Ishikawa (cell line): Measurements from ENCODE around the gene EBNA1BP2.

ENCODE experiments used
- CEBPB ChIP-seq: IDR thresholded peaks from 2 replicates; pipeline ENCODE4 v1.6.1; 2012
- CREB1 ChIP-seq: IDR thresholded peaks from 2 replicates; pipeline ENCODE4 v1.6.1; 2012; ENCODE audit warnings: low read depth
- EGR1 ChIP-seq: IDR thresholded peaks from 2 replicates; pipeline ENCODE4 v1.6.1; 2012
- EP300 ChIP-seq: IDR thresholded peaks from 2 replicates; pipeline ENCODE4 v1.6.1; 2012; ENCODE audit warnings: borderline replicate concordance
- FOXM1 ChIP-seq: IDR thresholded peaks from 2 replicates; pipeline ENCODE4 v1.6.1; 2012; ENCODE audit warnings: low read depth, borderline replicate concordance
- NFIC ChIP-seq: IDR thresholded peaks from 2 replicates; pipeline ENCODE4 v1.6.1; 2012
- RAD21 ChIP-seq: IDR thresholded peaks from 2 replicates; pipeline ENCODE4 v1.6.1; 2012; ENCODE audit warnings: low read depth
- TAF1 ChIP-seq: IDR thresholded peaks from 2 replicates; pipeline ENCODE4 v1.6.1; 2012; ENCODE audit warnings: low read depth, mild to moderate bottlenecking
- TCF12 ChIP-seq: IDR thresholded peaks from 2 replicates; pipeline ENCODE4 v1.6.1; 2012; ENCODE audit warnings: low read depth
- TEAD4 ChIP-seq: IDR thresholded peaks from 2 replicates; pipeline ENCODE4 v1.6.1; 2012
- YY1 ChIP-seq: IDR thresholded peaks from 2 replicates; pipeline ENCODE4 v1.6.1; 2012; ENCODE audit warnings: low read depth
- ZBTB7A ChIP-seq: IDR thresholded peaks from 2 replicates; pipeline ENCODE4 v1.6.1; 2012; ENCODE audit warnings: low read depth
- TF ChIP-seq, protein P1 (sequence below): IDR thresholded peaks from 2 replicates; pipeline ENCODE4 v1.6.1; 2012
- TF ChIP-seq, protein P2 (sequence below): IDR thresholded peaks from 2 replicates; pipeline ENCODE4 v1.6.1; 2012
- TF ChIP-seq, protein P3 (sequence below): IDR thresholded peaks from 2 replicates; pipeline ENCODE4 v1.6.1; 2012; ENCODE audit warnings: low read depth, mild to moderate bottlenecking

EBNA1BP2 gene

DNA sequence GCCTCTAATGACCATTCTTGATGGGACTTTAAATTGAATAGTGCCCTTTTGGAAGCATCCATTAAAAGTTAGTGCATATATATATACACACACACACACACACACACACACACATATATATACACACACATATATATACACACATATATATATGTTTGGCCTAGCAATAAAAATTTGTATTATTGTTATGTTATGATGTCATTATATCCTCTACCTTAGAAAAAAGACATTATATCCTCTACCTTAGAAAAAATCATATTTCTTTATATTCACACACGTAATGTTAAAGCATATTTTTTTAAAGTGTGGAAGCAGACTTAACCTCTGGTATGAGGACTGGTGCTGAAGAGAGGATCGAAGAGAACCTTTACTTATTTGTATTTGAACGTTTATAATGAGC, 43.3 kb downstream of the EBNA1BP2 start:
- TF ChIP-seq, protein P1, sequence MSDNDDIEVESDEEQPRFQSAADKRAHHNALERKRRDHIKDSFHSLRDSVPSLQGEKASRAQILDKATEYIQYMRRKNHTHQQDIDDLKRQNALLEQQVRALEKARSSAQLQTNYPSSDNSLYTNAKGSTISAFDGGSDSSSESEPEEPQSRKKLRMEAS, result no peak
- TF ChIP-seq, protein P2, sequence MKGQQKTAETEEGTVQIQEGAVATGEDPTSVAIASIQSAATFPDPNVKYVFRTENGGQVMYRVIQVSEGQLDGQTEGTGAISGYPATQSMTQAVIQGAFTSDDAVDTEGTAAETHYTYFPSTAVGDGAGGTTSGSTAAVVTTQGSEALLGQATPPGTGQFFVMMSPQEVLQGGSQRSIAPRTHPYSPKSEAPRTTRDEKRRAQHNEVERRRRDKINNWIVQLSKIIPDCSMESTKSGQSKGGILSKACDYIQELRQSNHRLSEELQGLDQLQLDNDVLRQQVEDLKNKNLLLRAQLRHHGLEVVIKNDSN, result no peak
- TF ChIP-seq NFIC (no peak), ZBTB7A (no peak), YY1 (no peak), RAD21 (no peak), EGR1 (no peak), FOXM1 (no peak), CREB1 (no peak), EP300 (no peak), TCF12 (no peak), CEBPB (no peak), TAF1 (no peak)
- TF ChIP-seq, protein P3, sequence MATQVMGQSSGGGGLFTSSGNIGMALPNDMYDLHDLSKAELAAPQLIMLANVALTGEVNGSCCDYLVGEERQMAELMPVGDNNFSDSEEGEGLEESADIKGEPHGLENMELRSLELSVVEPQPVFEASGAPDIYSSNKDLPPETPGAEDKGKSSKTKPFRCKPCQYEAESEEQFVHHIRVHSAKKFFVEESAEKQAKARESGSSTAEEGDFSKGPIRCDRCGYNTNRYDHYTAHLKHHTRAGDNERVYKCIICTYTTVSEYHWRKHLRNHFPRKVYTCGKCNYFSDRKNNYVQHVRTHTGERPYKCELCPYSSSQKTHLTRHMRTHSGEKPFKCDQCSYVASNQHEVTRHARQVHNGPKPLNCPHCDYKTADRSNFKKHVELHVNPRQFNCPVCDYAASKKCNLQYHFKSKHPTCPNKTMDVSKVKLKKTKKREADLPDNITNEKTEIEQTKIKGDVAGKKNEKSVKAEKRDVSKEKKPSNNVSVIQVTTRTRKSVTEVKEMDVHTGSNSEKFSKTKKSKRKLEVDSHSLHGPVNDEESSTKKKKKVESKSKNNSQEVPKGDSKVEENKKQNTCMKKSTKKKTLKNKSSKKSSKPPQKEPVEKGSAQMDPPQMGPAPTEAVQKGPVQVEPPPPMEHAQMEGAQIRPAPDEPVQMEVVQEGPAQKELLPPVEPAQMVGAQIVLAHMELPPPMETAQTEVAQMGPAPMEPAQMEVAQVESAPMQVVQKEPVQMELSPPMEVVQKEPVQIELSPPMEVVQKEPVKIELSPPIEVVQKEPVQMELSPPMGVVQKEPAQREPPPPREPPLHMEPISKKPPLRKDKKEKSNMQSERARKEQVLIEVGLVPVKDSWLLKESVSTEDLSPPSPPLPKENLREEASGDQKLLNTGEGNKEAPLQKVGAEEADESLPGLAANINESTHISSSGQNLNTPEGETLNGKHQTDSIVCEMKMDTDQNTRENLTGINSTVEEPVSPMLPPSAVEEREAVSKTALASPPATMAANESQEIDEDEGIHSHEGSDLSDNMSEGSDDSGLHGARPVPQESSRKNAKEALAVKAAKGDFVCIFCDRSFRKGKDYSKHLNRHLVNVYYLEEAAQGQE, result no peak

DNA sequence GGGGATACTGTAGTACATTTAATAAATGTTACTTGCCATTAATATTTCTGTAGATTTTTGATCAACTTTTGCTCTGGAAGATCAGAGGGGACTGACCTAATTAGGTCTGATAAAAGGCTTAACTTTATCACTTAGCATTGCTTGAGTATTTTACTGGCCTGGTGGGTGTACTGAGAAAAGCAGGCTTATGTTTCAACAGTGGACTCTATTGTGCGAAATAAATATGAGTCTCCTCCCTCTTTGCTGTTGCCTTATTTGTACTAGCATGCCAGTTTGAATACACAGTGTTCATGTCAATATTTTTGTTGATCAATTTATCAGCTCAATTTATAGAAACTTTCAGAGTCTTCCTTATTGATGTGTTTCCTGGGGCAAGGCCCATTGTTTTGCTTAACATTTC, 49.1 kb downstream of the EBNA1BP2 start:
- TF ChIP-seq YY1 (no peak), TCF12 (no peak), ZBTB7A (no peak), TEAD4 (no peak), NFIC (no peak), RAD21 (no peak), TAF1 (no peak), EP300 (no peak), EGR1 (no peak)
- TF ChIP-seq, protein P1, result no peak
- TF ChIP-seq, protein P3, result no peak
- TF ChIP-seq, protein P2, result no peak

DNA sequence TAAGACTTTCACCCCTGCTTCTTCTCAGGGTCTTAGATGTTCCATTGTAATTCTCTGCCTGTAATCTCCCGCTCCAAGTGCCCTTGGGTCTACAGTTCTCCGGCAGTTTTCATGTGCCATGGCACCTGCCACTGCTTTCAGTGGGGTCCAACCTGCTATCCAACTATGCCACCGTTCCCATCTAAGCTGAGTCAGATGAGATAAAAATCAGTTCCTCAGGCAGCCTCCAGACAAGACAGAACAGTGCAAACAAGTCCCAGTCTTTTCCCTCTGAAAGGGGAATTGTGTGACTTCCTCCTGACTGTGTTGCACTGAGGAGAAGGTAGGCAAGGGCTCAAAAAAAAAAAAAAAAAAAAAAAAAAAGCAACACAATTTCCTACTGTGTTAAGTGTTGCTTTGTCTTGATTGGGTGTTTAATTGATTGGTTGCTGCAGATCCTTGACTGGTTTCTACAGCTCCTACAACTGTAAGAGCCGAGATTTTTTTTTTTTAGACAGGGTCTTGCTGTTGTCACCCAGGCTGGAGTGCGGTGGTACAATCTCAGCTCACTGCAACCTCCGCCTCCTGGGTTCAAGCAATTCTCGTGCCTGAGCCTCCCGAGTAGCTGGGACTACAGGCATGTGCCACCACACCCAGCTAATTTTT, 50.7 kb downstream of the EBNA1BP2 start:
- TF ChIP-seq, protein P1, result no peak
- no peak for TF ChIP-seq CREB1
- no peak for TF ChIP-seq RAD21
- TF ChIP-seq ZBTB7A, result no peak
- TF ChIP-seq TCF12, result no peak
- no peak for TF ChIP-seq NFIC

DNA sequence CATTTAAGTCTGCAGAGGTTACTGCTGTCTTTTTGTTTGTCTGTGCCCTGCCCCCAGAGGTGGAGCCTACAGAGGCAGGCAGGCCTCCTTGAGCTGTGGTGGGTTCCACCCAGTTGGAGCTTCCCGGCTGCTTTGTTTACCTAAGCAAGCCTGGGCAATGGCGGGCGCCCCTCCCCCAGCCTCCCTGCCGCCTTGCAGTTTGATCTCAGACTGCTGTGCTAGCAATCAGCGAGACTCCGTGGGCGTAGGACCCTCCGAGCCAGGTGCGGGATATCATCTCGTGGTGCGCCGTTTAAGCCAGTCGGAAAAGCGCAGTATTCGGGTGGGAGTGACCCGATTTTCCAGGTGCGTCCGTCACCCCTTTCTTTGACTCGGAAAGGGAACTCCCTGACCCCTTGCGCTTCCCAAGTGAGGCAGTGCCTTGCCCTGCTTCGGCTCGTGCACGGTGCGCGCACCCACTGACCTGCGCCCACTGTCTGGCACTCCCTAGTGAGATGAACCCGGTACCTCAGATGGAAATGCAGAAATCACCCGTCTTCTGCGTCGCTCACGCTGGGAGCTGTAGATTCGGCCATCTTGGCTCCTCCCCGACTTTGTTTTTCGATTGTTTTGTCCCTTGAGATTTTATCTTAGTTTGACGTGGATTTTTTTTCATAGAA, 52.0 kb downstream of the EBNA1BP2 start:
- TF ChIP-seq YY1, result peak; percentile 62; the same call in 1 of the 2 replicates
